Stimulated activated naive CD4-positive, alpha-beta T cell treated with Interleukin-2 at 50 U/mL for 16 hours (primary cell): ENCODE measurements around the gene MARCKSL1.
"Not testable (repeated sequence)": the region's sequence is repeated elsewhere in the genome, so short reads cannot be mapped to it uniquely, and the experiment has no call there.

Experiments used
- DNase-seq: peaks from one replicate; lab custom pipeline; 2025; lab: John Stamatoyannopoulos, UW

MARCKSL1 gene, protein sequence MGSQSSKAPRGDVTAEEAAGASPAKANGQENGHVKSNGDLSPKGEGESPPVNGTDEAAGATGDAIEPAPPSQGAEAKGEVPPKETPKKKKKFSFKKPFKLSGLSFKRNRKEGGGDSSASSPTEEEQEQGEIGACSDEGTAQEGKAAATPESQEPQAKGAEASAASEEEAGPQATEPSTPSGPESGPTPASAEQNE

DNA sequence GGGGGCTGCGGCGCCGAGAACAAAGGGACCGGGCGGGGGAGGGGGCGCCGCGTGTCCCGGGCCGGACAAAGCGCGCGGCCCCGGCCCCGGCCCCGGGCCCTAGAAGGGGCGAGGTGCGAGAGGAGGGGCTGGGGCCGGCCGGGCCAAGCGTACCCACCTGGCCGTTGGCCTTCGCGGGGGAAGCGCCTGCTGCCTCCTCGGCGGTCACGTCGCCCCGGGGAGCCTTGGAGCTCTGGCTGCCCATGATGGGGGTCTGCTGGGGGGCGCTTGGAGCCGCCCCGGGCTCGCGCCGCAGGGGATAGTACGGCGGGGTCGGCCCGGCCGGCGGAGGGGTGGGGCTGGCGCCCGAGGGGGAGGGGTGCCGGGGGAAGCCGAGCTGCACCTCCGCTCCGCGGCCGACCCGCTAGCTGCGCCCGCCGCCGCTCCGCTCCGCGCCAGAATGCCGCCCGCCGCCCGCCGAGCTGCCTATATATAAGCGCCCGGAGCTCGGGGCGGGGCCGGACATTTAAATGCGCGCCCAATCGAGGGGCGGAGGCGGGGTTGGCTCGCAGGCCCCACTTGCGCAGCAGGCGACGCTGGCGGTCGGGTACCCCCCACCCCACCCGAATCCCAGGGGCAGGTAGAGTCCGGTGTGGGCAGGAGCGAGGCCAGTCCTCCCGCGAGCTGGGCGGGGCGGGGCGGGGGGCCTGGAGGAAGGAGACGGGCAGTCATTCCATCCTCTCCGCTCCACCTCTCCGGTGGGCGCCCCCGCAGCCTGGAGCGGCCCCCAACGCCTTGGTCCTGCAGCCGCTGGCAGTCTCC lies at the start of gene MARCKSL1:
Gene MARCKSL1, minus strand, starts transcription at position 444 of the 801 bp plus-strand sequence. Its CDS starts 200 bp downstream, at position 244.
- peak; percentile 80 for DNase-seq

DNA sequence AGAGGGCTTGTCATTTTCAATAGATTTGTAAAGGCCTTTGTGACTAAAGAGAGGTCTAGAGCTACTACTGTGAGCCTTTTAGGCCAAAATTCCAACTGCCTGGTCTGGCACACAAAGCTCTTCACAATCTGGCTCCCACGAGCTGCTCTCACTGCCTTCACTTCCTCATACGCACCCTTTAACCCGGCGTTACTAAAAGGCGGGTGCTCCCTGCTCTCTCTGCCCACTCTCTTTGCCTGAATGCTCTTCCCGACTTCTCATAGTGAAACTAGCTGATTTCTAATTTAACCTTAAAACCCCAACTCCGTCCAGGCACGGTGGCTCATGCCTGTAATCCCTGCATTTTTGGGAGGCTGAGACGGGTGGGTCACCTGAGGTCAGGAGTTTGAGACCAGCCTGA lies 44.0 kb upstream of the MARCKSL1 start:
- DNase-seq: no peak

DNA sequence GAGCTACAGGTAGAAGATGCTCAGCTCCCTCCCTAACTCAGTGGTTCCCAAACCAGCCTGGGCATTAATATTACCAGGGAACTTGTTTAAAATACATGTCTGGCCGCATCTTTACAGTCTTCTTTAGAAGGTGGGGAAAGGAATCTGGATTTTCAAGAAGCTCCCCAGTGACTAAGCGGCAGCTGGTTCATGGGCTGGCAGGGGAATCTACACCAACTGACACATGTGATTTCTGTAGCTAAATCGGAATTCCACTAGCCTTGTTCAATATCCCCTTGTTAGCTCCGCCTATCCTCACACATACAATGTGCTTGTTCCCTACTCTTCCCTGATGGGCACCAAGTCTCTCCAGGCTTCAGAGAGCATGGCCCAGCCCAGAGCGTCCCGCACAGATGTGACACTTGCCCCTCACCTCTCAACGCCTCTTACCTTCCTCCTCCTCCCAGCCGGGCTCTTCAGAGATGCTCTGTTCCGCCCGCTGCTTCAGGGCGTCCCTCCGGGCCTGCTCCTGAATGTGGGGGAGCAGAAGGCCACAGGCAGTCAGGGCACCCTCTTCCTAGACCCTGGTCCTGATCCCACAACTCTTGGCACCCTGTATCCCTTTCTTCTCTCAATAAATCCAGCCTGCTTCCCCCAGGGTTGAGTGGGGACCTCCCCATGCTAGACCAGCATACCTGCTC lies 41.6 kb upstream of the MARCKSL1 start:
- DNase-seq: no peak

DNA sequence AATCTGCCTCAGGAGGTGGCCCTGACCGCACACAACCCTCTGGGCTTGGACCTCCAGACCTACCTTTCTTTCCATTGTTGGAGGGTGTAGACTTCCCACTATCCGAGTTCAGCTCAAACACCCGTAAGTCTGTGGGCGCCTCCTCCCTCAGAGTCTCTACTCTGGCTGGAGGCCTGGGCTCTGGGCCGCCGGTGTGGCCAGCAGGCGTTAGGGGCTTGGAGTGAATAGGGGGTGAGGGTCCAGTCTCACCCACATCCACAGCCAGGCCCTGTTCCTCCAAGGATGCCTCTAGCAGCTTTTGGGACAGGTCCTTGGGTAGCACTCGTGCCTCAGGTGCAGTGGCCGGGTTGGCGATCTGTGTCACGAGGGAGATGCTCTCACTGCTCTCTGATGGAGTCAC lies 40.2 kb upstream of the MARCKSL1 start:
- DNase-seq: no peak

DNA sequence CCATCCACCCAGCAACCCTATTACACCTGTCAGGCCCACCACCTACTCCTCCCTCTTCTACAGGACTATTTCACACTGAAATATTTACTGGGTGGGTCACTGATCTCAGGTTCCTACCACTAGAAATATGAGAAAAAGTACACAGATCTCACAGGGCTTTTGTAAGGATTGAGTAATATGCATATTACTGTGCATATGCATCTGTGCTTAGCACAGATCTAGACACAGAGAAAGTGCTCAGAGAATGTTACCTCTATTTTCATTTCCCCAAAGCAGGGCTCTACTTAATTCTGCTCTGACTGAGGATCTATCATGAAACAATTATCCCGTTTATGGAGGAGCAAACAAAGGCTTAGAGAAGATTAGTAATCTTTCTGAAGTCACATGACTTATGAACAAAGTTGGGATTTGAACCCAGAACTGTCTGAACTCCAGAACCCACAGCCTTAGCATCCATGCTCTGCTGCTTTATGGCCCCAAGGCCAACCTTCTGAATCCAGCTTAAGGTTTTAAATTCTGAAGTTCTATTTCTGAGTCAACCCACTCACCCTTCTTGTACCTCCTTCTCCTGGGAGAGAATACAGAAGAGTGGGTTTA lies 38.1 kb upstream of the MARCKSL1 start:
- no peak for DNase-seq

DNA sequence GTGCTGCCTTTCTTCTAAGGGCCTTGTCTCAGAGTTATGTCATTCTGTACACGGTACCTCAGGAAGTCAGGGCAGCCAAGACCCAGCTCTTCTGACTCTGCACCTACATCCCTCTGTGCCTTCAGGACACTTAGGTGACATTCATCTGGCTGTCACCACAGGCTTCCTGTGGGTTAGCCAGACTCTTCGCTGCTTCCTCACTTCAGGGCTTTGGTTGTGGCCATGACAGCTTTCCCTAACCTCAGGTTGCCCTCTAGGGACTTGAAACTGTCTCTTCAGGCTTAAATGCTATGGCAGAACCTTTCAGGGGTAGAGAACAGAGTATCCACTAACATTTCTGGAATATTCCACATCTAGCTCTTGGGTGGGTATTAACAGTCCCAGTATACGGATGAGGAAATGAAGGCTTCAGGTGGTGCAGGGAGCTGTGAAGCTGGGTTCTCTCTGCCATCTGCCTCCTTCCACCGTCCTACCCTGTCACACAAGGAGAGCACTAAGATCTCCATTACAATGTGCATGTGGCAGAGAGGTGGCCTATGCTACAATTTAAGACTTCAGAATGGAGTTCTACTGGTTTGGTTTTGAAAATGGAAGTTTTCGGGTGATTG lies 36.2 kb upstream of the MARCKSL1 start:
- DNase-seq: peak; percentile 24

DNA sequence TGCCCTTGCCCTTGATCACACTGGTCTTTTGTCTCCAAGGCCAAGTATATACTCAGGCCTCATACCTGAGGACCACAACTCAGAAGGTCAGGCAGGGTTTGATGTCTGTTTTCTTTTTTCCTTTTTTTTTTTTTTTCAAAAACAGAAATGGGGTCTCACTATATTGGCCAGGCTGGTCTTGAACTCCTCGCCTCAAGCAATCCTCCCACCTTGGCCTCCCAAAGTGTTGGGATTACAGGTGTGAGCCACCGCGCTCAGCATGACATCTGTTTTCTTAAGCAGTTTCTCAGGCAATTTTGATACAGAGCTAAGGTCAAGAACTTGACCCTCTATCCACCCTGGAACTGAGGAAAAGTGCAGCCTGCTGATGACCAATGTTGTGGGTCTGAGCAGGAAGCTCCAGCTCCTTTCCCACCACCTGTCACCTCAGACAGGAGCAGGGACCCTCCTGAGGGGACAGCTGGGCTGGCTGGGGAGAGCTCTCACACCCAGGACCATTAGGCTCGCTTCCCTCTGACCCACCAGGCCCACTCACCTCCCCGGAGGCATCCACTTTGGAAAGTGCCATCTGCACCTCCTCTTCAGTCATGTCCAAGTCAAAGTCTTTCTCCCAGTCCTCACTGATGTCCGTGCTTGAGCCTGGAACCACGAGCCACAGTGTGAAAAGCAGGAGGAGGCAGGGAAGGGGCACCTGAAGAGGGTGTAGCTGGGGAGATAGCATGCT lies 32.0 kb upstream of the MARCKSL1 start:
- no peak for DNase-seq

DNA sequence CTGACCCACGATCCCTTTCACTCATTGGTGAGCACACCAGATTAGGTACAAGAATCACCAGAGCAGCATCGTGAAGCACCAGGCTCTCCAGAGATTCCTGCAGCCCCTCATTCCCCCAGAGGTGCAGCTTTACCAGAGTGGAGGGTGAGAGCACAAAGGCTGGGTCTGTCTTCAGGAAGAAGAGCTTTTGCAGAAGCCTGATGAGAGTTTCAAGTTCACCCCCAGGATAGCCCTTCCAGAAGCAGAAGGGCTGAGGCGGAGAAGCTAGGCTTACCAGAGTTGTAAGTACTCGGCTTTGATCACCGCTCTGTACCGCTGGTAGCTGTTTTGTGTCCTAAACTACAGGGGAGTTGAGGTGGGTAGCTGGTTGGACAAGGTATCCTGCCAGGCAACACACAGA lies 29.4 kb upstream of the MARCKSL1 start:
- DNase-seq: no peak

DNA sequence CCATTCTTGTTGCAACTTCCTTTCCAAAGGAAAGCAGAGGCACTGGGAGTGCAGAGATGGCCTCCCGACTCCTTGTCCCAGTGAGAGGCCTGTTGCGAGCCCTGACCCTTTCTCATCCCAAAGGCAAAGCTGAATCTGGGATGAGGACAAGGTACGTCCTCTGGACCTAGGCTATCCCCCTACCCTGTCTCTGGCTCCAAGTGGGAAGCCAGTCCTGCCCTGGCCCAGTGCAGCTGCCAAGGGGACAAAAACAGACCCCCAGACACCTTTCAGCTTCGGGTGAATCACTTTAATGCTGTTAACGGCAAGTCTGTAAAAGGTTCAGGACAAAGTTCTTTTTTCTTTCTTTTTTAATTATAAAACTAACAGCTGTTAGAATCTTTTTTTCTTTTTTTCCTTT lies 28.8 kb upstream of the MARCKSL1 start:
- DNase-seq: no peak

DNA sequence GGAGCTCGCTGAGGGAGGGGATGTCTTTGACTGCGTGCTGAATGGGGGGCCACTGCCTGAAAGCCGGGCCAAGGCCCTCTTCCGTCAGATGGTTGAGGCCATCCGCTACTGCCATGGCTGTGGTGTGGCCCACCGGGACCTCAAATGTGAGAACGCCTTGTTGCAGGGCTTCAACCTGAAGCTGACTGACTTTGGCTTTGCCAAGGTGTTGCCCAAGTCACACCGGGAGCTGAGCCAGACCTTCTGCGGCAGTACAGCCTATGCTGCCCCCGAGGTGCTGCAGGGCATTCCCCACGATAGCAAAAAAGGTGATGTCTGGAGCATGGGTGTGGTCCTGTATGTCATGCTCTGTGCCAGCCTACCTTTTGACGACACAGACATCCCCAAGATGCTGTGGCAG lies 27.7 kb upstream of the MARCKSL1 start:
- no peak for DNase-seq

DNA sequence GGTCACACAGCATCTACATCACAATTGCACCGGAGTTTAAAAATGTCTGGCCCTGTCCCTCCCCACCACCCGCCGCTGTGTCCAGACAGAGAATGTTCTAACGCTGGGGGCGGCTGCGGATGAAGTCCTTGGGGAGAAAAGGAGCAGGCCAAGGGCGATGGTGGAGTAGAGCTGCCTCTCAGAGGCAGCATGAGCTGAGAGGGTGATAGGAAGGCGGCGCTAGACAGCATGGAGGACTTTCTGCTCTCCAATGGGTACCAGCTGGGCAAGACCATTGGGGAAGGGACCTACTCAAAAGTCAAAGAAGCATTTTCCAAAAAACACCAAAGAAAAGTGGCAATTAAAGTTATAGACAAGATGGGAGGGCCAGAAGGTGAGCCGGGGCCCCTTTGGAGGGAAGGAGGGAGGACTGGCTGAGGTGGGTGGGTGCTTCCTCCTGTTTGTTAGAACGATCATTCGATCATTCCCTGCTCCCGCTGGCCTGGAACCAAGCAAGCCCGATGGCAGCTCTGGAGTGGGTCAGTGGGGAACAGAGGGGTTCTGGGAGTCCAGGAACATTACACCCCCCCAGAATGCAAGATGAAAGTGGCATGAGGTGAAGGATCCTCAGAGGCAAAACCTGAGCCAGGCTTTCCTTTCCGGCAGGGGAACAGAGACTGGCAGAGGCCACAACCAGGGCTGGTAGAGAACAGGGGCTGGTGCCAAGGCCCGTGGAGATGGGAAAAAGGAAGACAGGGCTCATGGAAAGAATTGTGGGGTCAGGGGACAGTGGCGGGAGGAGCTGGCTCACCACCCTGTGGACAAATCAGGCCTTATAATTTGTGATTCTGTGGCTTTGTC lies 26.7 kb upstream of the MARCKSL1 start, which contains the start of the genes FAM229A and TSSK3:
Gene FAM229A, minus strand, starts transcription at position 12 of the 840 bp plus-strand sequence. CDS start 394 bp downstream, outside the sequence.
Gene TSSK3, plus strand, starts transcription at position 66 of the 840 bp plus-strand sequence. Its CDS starts 163 bp downstream, at position 229.
- DNase-seq: no peak

DNA sequence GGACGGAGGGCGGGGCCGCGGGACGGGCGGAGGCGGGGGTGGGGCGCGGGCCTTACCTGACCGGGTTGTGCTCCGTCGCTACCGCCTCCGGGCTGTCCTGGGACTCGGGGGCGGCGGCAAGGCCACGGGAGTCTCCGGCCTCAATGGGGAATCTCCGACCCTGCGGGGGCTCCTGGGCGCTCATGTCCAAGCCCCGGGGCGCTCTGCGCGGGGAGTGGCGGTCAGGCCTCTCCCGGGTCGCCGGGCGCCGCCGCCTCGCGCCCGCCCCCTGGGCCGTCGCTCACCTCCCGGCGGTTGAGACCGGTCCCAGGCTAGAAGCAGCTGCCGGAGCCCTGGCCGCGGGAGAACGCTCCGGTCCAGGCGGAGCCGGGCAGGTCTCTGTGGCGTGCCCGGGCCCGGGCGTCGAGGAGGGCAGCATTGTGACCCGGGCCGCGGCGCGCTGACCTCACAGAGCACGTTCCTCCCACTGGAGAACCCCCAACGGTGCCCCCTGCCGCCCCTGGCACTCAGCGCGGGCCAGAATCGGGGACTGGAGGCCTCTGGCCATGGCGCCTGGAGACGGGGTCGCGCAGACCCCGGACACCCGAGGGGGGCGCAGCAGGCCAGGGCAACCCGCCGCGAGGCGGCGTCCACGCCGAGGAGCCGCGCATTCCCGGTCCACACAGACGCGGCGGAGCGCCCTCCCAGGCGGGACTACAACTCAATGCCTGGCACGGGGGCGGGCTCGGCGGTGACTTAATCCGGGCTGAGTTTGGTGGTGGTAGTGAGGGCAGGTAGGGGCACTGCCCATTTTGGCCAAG lies 25.8 kb upstream of the MARCKSL1 start:
- DNase-seq: no peak

DNA sequence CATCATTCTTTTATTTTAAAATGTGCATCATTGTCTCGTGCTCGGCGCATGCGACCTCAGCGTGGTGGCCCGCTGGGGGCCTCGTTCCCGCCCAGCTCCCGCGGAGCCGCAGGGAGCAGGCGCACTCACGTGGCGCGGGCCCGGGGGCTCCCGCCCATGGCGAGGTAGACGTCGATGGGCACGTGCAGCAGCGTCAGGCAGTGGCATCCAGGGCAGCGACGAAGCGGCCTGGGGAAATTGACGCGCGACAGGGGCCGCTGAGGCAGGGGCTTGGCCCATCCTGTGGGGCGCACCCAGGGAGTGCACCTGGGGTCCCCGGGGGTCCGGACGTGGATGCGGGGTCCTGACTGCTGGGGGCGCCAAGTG lies 25.3 kb upstream of the MARCKSL1 start:
- no peak for DNase-seq

DNA sequence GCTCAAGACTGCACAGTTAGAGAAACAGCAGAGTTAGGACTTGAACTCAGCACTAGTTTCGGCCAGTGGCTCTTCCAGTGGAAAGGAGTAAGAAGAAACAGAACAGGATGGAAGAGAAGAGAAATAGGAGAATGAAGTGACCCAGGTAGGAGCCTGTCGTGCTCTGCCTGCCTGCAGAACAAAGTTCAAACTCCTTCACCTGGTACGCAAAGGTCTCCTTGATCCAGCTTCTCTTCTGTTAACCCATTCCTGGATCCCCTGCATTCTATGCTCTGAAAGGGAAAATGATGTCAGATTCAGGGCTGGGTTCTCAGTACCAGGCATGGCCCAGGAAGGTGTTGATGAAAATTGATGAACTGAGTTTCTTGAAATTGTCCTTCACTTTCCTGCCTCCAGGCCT lies 22.4 kb upstream of the MARCKSL1 start:
- DNase-seq: no peak

DNA sequence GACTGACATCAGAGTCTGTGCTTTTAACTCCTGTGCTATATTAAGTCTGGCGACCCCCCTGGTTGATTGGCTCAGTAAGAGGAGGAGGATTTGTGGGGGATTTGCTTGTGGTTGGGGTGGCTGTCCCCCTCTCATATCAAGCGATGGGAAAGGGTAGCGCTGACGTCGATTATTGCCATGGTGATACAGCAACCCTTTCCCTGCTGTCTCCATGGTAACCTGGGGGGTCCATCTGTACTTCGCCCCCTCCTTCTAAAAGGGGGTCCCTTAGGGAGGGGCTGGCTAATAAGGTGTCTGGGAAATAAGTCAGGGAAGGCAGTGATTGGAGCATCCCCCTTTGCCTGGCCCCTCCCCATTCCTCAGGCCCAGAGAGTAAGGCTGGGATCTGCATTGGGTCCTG lies 21.6 kb upstream of the MARCKSL1 start:
- DNase-seq: no peak

DNA sequence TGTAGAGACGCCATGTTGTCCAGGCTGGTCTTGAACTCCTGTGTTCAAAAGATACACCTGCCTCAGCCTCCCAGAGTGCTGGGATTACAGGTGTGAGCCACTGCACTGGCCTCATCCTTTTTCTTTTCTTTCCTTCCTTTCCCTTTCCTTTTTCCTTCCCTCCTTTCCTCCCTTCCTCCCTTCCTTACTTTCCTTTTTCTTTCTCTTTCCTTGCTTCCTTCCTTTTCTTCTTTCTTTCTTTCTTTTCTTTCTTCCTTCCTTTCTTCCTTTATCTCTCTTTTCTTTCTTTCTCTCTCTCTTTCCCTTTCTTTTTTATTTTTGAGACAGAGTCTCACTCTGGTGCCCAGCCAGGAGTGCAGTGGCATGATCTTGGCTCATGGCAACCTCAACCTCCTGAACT lies 20.4 kb upstream of the MARCKSL1 start:
- no peak for DNase-seq

DNA sequence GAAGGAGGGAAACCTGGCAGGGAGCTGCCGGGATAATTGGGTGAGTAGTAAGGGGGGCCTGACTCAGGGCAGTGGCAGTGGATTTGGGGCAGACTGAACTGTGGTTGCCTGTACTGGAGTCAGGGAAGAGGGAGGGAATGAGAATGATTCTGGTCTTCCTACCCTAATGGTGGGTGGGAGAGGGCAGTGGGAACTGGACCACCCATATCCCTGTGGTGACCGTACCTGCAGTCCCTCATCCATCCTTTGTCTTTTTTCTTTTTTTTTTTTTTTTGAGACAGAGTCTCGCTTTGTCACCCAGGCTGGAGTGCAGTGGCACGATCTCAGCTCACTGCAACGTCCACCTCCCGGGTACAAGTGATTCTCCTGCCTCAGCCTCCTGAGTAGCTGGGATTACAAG lies 19.7 kb upstream of the MARCKSL1 start:
- DNase-seq: not testable (repeated sequence)

DNA sequence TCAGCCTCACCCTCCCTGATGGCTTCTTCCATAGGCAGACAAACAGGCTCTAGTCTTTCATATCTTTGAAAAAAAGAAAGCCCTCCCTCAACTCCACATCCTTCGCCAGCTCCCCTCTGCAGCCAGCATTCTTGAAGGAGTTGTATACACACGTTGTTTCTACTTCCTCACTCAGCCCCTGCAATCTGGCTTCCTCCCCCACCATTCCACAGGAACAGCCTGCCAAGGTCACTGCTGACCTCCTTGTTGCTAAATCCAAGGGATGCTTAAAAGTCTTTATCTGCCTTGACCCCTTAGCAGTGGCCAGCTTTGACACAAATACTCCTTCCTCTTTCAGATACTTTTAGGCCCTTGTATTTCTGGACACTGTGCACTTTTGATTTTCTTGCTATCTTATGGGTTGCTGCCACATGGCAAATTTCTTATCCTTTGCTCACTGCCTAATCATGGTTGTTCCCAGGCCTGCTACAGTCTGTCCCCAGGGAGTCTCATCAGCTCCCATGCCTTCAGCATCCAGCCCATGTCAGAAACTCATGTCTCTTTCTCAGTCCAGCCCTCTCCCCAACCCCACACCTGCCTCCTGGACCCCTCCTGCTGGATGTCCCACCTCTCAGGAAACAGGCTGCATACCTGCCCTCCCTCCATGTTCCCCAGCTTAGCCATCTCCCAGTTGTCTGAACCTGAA lies 18.0 kb upstream of the MARCKSL1 start:
- no peak for DNase-seq

DNA sequence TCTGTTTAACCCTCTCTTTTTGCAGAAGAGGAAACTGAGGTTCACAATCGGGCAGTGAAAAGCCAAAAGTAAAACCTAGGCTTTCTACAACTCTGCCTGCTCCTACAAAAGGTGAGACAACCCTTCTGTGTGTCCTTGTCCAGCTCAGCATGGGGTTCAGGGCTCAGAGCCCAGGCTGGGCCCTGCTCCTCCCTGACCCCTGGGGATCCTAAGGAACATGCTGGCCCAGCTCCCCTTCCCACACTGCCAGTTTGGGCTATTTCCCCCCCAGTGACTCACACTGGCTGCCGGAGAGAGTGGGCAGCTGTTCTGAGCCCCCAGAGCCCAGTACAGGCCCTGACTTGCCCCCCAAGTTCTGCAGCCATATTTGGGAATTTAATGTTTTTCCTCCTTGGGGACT lies 17.4 kb upstream of the MARCKSL1 start:
- no peak for DNase-seq
